ENCODE measurements around the gene FAM227B. TPM values are rescaled to one million over a fixed set of nuclear protein-coding genes. Genes with fewer than 3 reads are reported as not detected.
"Not testable (repeated sequence)": the region's sequence is repeated elsewhere in the genome, so short reads cannot be mapped to it uniquely, and the experiment has no call there.

Gene FAM227B
- total RNA-seq, 2 experiments from 2014 or later, result 2.9 to 4.1 TPM

GRCh38 chr15:49625460-49626036 lies 4.9 kb upstream of the FAM227B start:
- Mint-ChIP-seq H3K27ac (no peak overlapping the region), H3K36me3 (peaks cover 26% of the 10 kb centered on the region), H3K9me3 (peaks cover 4% of the 10 kb centered on the region), H3K27me3 (no peaks in the 10 kb centered on the region), H3K4me1 (peaks cover 21% of the 10 kb centered on the region), H3K4me3 (no peak overlapping the region)
- DNase-seq, result no peak

GRCh38 chr15:49624056-49624455 lies 3.4 kb upstream of the FAM227B start:
- Mint-ChIP-seq H3K4me3 (no peak overlapping the region), H3K4me1 (peaks cover 28% of the 10 kb centered on the region), H3K27ac (no peak overlapping the region)

GRCh38 chr15:49622561-49622960 lies 1.9 kb upstream of the FAM227B start:
- Mint-ChIP-seq H3K4me1 (peaks cover 31% of the 10 kb centered on the region), H3K27ac (no peak overlapping the region), H3K27me3 (no peaks in the 10 kb centered on the region), H3K9me3 (peaks cover 4% of the 10 kb centered on the region), H3K4me3 (no peak overlapping the region), H3K36me3 (peaks cover 27% of the 10 kb centered on the region)
- DNase-seq, result no peak

More at GRCh38 chr15:49624056-49624455, 3.4 kb upstream of the FAM227B start:
- Mint-ChIP-seq H3K36me3 (peaks cover 25% of the 10 kb centered on the region), H3K27me3 (no peaks in the 10 kb centered on the region), H3K9me3 (peaks cover 4% of the 10 kb centered on the region)
- no peak for DNase-seq

GRCh38 chr15:49621887-49622286 lies 1.3 kb upstream of the FAM227B start:
- peaks cover 28% of the 10 kb centered on the region for H3K36me3 Mint-ChIP-seq

GRCh38 chr15:49621401-49621811 lies 788 bp upstream of the FAM227B start:
- Mint-ChIP-seq H3K27me3 (no peaks in the 10 kb centered on the region), H3K9me3 (peaks cover 4% of the 10 kb centered on the region), H3K4me3 (peak overlapping the region; percentile 90), H3K27ac (peak overlapping the region; percentile 92), H3K36me3 (peaks cover 26% of the 10 kb centered on the region), H3K4me1 (peaks cover 31% of the 10 kb centered on the region)
- no peak for DNase-seq

More at GRCh38 chr15:49621887-49622286, 1.3 kb upstream of the FAM227B start:
- H3K4me3 Mint-ChIP-seq, result peak overlapping the region; percentile 90
- H3K9me3 Mint-ChIP-seq, result peaks cover 4% of the 10 kb centered on the region
- H3K27me3 Mint-ChIP-seq, result no peaks in the 10 kb centered on the region
- no peak for DNase-seq
- no peak overlapping the region for H3K27ac Mint-ChIP-seq
- H3K4me1 Mint-ChIP-seq, result peaks cover 31% of the 10 kb centered on the region

GRCh38 chr15:49620199-49620598 lies 419 bp downstream of the FAM227B start:
- peaks cover 29% of the 10 kb centered on the region for H3K36me3 Mint-ChIP-seq
- H3K4me3 Mint-ChIP-seq, result peak overlapping the region; percentile 90
- H3K27ac Mint-ChIP-seq, result peak overlapping the region; percentile 92
- no peak for DNase-seq
- no peaks in the 10 kb centered on the region for H3K27me3 Mint-ChIP-seq
- peaks cover 11% of the 10 kb centered on the region for H3K9me3 Mint-ChIP-seq
- peaks cover 31% of the 10 kb centered on the region for H3K4me1 Mint-ChIP-seq

- Mint-ChIP-seq H3K4me1 (peaks cover 31% of the 10 kb centered on the region), H3K4me3 (no peak overlapping the region), H3K36me3 (peaks cover 31% of the 10 kb centered on the region), H3K9me3 (peaks cover 15% of the 10 kb centered on the region), H3K27me3 (no peaks in the 10 kb centered on the region), H3K27ac (no peak overlapping the region)
- no peak for DNase-seq
Observed at GRCh38 chr15:49619226-49619625, 1.4 kb downstream of the FAM227B start.

GRCh38 chr15:49612240-49612639 lies 8.4 kb downstream of the FAM227B start:
- H3K4me1 Mint-ChIP-seq, H3K27me3 Mint-ChIP-seq, H3K27ac Mint-ChIP-seq, H3K4me3 Mint-ChIP-seq, DNase-seq: not testable (repeated sequence)
- peaks cover 36% of the 10 kb centered on the region for H3K36me3 Mint-ChIP-seq
- H3K9me3 Mint-ChIP-seq, result peaks cover 17% of the 10 kb centered on the region

- no peak overlapping the region for H3K4me3 Mint-ChIP-seq
- H3K27me3 Mint-ChIP-seq, result no peaks in the 10 kb centered on the region
- H3K4me1 Mint-ChIP-seq, result no peaks in the 10 kb centered on the region
- H3K9me3 Mint-ChIP-seq, result peaks cover 11% of the 10 kb centered on the region
- no peak for DNase-seq
- H3K27ac Mint-ChIP-seq, result no peak overlapping the region
- peaks cover 43% of the 10 kb centered on the region for H3K36me3 Mint-ChIP-seq
Observed at GRCh38 chr15:49610157-49610918, 10.3 kb downstream of the FAM227B start.

GRCh38 chr15:49606594-49606993 lies 14.0 kb downstream of the FAM227B start:
- peaks cover 32% of the 10 kb centered on the region for H3K36me3 Mint-ChIP-seq
- H3K9me3 Mint-ChIP-seq, result peaks cover 19% of the 10 kb centered on the region
- DNase-seq, result no peak
- H3K4me1 Mint-ChIP-seq, result no peaks in the 10 kb centered on the region
- no peak overlapping the region for H3K27ac Mint-ChIP-seq
- H3K4me3 Mint-ChIP-seq, result no peak overlapping the region
- H3K27me3 Mint-ChIP-seq, result no peaks in the 10 kb centered on the region

- Mint-ChIP-seq H3K36me3 (peaks cover 35% of the 10 kb centered on the region), H3K27ac (no peak overlapping the region), H3K4me3 (no peak overlapping the region), H3K27me3 (no peaks in the 10 kb centered on the region), H3K9me3 (peaks cover 22% of the 10 kb centered on the region), H3K4me1 (no peaks in the 10 kb centered on the region)
- no peak for DNase-seq
Observed at GRCh38 chr15:49605588-49605987, 15.0 kb downstream of the FAM227B start.

GRCh38 chr15:49604625-49605409 lies 15.8 kb downstream of the FAM227B start:
- Mint-ChIP-seq H3K9me3 (peaks cover 26% of the 10 kb centered on the region), H3K4me3 (no peak overlapping the region), H3K27me3 (no peaks in the 10 kb centered on the region), H3K4me1 (no peaks in the 10 kb centered on the region), H3K27ac (no peak overlapping the region), H3K36me3 (peaks cover 38% of the 10 kb centered on the region)
- DNase-seq, result no peak

GRCh38 chr15:49592829-49593316 lies 27.7 kb downstream of the FAM227B start:
- Mint-ChIP-seq H3K9me3 (peaks cover 19% of the 10 kb centered on the region), H3K36me3 (peaks cover 20% of the 10 kb centered on the region)
- H3K27me3 Mint-ChIP-seq, H3K4me3 Mint-ChIP-seq, DNase-seq, H3K27ac Mint-ChIP-seq, H3K4me1 Mint-ChIP-seq: not testable (repeated sequence)

GRCh38 chr15:49589030-49589429 lies 31.6 kb downstream of the FAM227B start:
- H3K27me3 Mint-ChIP-seq, result no peaks in the 10 kb centered on the region
- H3K36me3 Mint-ChIP-seq, result peaks cover 29% of the 10 kb centered on the region
- H3K27ac Mint-ChIP-seq, result peak overlapping the region; percentile 25
- DNase-seq, result no peak
- H3K9me3 Mint-ChIP-seq, result peaks cover 14% of the 10 kb centered on the region
- no peak overlapping the region for H3K4me3 Mint-ChIP-seq
- H3K4me1 Mint-ChIP-seq, result peaks cover 4% of the 10 kb centered on the region

GRCh38 chr15:49573421-49573820 lies 47.2 kb downstream of the FAM227B start:
- Mint-ChIP-seq H3K4me1 (no peaks in the 10 kb centered on the region), H3K4me3 (no peak overlapping the region), H3K9me3 (peaks cover 25% of the 10 kb centered on the region), H3K27ac (no peak overlapping the region), H3K27me3 (no peaks in the 10 kb centered on the region), H3K36me3 (peaks cover 37% of the 10 kb centered on the region)
- DNase-seq, result no peak
